PC-9 (cell line): ENCODE data around the gene XPO6. TPM values are rescaled to one million over a fixed set of nuclear protein-coding genes. Genes with fewer than 3 reads are reported as not detected.

Source experiments
- BruUV-seq: library from RNA; stranded (reverse); fragments of 400-500 nt; replicated peaks from 2 replicates; lab custom pipeline; 2021; lab: Mats Ljungman, UMichigan
- CTCF ChIA-PET: fragments of 300-600 bp; sonication (Branson Sonifier 250); formaldehyde crosslinking; loops from one replicate; lab custom pipeline; 2022; ENCODE audit warnings: antibody characterized with exemption; lab: Charles Lee
- POLR2A ChIA-PET: fragments of 300-600 bp; sonication (Branson Sonifier 250); formaldehyde crosslinking; loops from one replicate; lab custom pipeline; 2022; ENCODE audit warnings: antibody characterized with exemption; ENCODE audit not compliant: unreplicated experiment; lab: Charles Lee
- DNase-seq, 2 experiments: peaks; one replicate each; pipeline versions ENCODE4 v3.0.0 to v3.0.0-alpha.2; 2015 to 2022; ENCODE audit warnings: mixed read lengths in 1 of 2
- H2AFZ ChIP-seq: fragments of 200-600 bp; sonication (generic); 2 replicates; pipeline ENCODE4 v1.8.1; 2017; ENCODE audit warnings: antibody characterized with exemption
- H3F3A ChIP-seq: fragments of 200-600 bp; sonication (generic); 2 replicates; pipeline ENCODE4 v1.8.1; 2017; ENCODE audit warnings: antibody characterized with exemption, mild to moderate bottlenecking, low read depth; ENCODE audit not compliant: insufficient read depth
- H3K27ac ChIP-seq: fragments of 200-600 bp; sonication (generic); 2 replicates; pipeline ENCODE4 v1.6.1; 2016; ENCODE audit warnings: mixed run types
- H3K27me3 ChIP-seq: fragments of 200-600 bp; sonication (generic); 2 replicates; pipeline ENCODE4 v1.6.1; 2016; ENCODE audit warnings: low read depth, mixed run types; ENCODE audit not compliant: insufficient read depth
- H3K36me3 ChIP-seq: fragments of 200-600 bp; sonication (generic); 2 replicates; pipeline ENCODE4 v1.6.1; 2016; ENCODE audit warnings: low read depth, mixed run types
- H3K4me1 ChIP-seq: fragments of 200-600 bp; sonication (generic); replicated peaks from 2 replicates; pipeline ENCODE4 v1.6.1; 2016; ENCODE audit warnings: mixed run types; ENCODE audit not compliant: insufficient read depth
- H3K4me2 ChIP-seq: fragments of 200-600 bp; sonication (generic); 2 replicates; pipeline ENCODE4 v1.6.1; 2017; ENCODE audit warnings: mixed run types
- H3K4me3 ChIP-seq: fragments of 200-600 bp; sonication (generic); 2 replicates; pipeline ENCODE4 v1.6.1; 2016; ENCODE audit warnings: mixed run types
- H3K79me2 ChIP-seq: fragments of 200-600 bp; sonication (generic); 2 replicates; pipeline ENCODE4 v1.6.1; 2017; ENCODE audit warnings: low read depth, mixed run types
- H3K9me2 ChIP-seq: fragments of 200-600 bp; sonication (generic); 2 replicates; pipeline ENCODE4 v1.8.1; 2017; ENCODE audit warnings: mild to moderate bottlenecking; ENCODE audit not compliant: insufficient read depth
- H3K9me3 ChIP-seq: fragments of 200-600 bp; sonication (generic); 2 replicates; pipeline ENCODE4 v1.8.1; 2016; ENCODE audit warnings: low read depth; ENCODE audit not compliant: insufficient read depth
- H4K20me1 ChIP-seq: fragments of 200-600 bp; sonication (generic); 2 replicates; pipeline ENCODE4 v1.8.1; 2017; ENCODE audit not compliant: insufficient read depth
- CTCF ChIP-seq: fragments of 200-600 bp; sonication (generic); conservative IDR thresholded peaks from 2 replicates; pipeline ENCODE4 v1.6.1; 2017; ENCODE audit warnings: mixed run types, antibody characterized with exemption, mild to moderate bottlenecking, moderate library complexity
- EZH2 ChIP-seq: fragments of 200-600 bp; sonication (generic); IDR thresholded peaks from 2 replicates; pipeline ENCODE4 v1.8.0; 2017; ENCODE audit warnings: antibody characterized with exemption, low read depth
- intact Hi-C: fragments of 100-400 bp; cut with micrococcal nuclease; formaldehyde crosslinking; loops from one replicate; pipeline ENCODE4 v1.10.0; 2022; ENCODE audit not compliant: unreplicated experiment
- total RNA-seq: library from RNA; stranded (reverse); gene quantifications from 2 replicates; pipeline ENCODE4 v1.2.3, GENCODE V29; 2021

XPO6 gene
- total RNA-seq, 1 experiment from 2014 or later: 154 TPM

- no TSS peak for BruUV-seq
- no peak for DNase-seq
- Histone ChIP-seq H3K9me2 (no peaks in the 10 kb centered on the region), H3K36me3 (peaks cover 27% of the 10 kb centered on the region), H3K27me3 (no peaks in the 10 kb centered on the region), H3K79me2 (no peaks in the 10 kb centered on the region), H3F3A (peaks cover 3% of the 10 kb centered on the region; the same call in 1 of the 2 replicates), H4K20me1 (no peaks in the 10 kb centered on the region; the same call in 1 of the 2 replicates), H3K4me2 (no peak overlapping the region), H3K4me1 (peaks cover 11% of the 10 kb centered on the region), H3K27ac (no peak overlapping the region), H2AFZ (no peak overlapping the region), H3K9me3 (no peaks in the 10 kb centered on the region), H3K4me3 (no peak overlapping the region)
- ChIA-PET CTCF (no interaction called here), POLR2A (no interaction called here)
- intact Hi-C loops: loop anchor here (5.0 kb wide), 1 partner anchor 52 kb away; no protein-coding TSS in a partner anchor
- TF ChIP-seq EZH2 (no peak), CTCF (no peak)
Measured at GRCh38 chr16:28110074-28110473, 101.7 kb downstream of the XPO6 start.

- no peak for DNase-seq
- BruUV-seq: no TSS peak
- ChIA-PET CTCF (no interaction called here), POLR2A (no interaction called here)
- Histone ChIP-seq H4K20me1 (no peaks in the 10 kb centered on the region; the same call in 1 of the 2 replicates), H3K36me3 (peaks cover 30% of the 10 kb centered on the region), H3K4me1 (peaks cover 11% of the 10 kb centered on the region), H2AFZ (no peak overlapping the region), H3F3A (peaks cover 6% of the 10 kb centered on the region; the same call in 1 of the 2 replicates), H3K79me2 (no peaks in the 10 kb centered on the region), H3K4me2 (no peak overlapping the region), H3K27ac (no peak overlapping the region), H3K9me3 (no peaks in the 10 kb centered on the region), H3K9me2 (no peaks in the 10 kb centered on the region), H3K27me3 (no peaks in the 10 kb centered on the region), H3K4me3 (no peak overlapping the region)
- intact Hi-C loops: no loop called here
- no peak for TF ChIP-seq EZH2
- no peak for TF ChIP-seq CTCF
Measured at GRCh38 chr16:28108590-28109247, 103.0 kb downstream of the XPO6 start.

- H3K9me3 ChIP-seq: no peaks in the 10 kb centered on the region
- no peaks in the 10 kb centered on the region for H3K9me2 ChIP-seq
- no TSS peak for BruUV-seq
- TF ChIP-seq CTCF: no peak
- TF ChIP-seq EZH2: no peak
- no peak overlapping the region for H3K27ac ChIP-seq
- peaks cover 6% of the 10 kb centered on the region; the same call in 1 of the 2 replicates for H3F3A ChIP-seq
- H4K20me1 ChIP-seq: no peaks in the 10 kb centered on the region; the same call in 1 of the 2 replicates
- H3K4me2 ChIP-seq: no peak overlapping the region
- peaks cover 39% of the 10 kb centered on the region for H3K36me3 ChIP-seq
- peaks cover 11% of the 10 kb centered on the region for H3K4me1 ChIP-seq
- H2AFZ ChIP-seq: no peak overlapping the region
- ChIA-PET CTCF (no interaction called here), POLR2A (no interaction called here)
- H3K4me3 ChIP-seq: no peak overlapping the region
- intact Hi-C loops: no loop called here
- H3K79me2 ChIP-seq: no peaks in the 10 kb centered on the region
- H3K27me3 ChIP-seq: no peaks in the 10 kb centered on the region
- no peak for DNase-seq
Measured at GRCh38 chr16:28107232-28107631, 104.5 kb downstream of the XPO6 start.
